ENCODE results near the gene CACNA1C.

CACNA1C gene

GRCh38 chr12:2329661-2330210 is 276.9 kb downstream of the CACNA1C start:
- H3K27me3 ChIP-seq (ENCODE audit: control insufficient read depth, insufficient read depth, low read length): no peaks in the 10 kb centered on the region
- H3K36me3 ChIP-seq (ENCODE audit: control insufficient read depth, insufficient read depth, low read length): no peaks in the 10 kb centered on the region
- no peak overlapping the region for H3K4me3 ChIP-seq (ENCODE audit: low read length)
- H3K9ac ChIP-seq (ENCODE audit: low read length): no peak overlapping the region
- H3K4me1 ChIP-seq (ENCODE audit: control insufficient read depth, insufficient read depth, low read length): no peaks in the 10 kb centered on the region
- no peaks in the 10 kb centered on the region for H3K9me3 ChIP-seq (ENCODE audit: control insufficient read depth, low read length)

GRCh38 chr12:2332236-2332635 is 279.4 kb downstream of the CACNA1C start:
- Histone ChIP-seq H3K4me3 (ENCODE audit: low read length) (no peak overlapping the region), H3K4me1 (ENCODE audit: control insufficient read depth, insufficient read depth, low read length) (peaks cover 7% of the 10 kb centered on the region), H3K36me3 (ENCODE audit: control insufficient read depth, insufficient read depth, low read length) (no peaks in the 10 kb centered on the region), H3K9ac (ENCODE audit: low read length) (no peak overlapping the region), H3K9me3 (ENCODE audit: control insufficient read depth, low read length) (no peaks in the 10 kb centered on the region), H3K27me3 (ENCODE audit: control insufficient read depth, insufficient read depth, low read length) (no peaks in the 10 kb centered on the region)

- Histone ChIP-seq H3K9me3 (ENCODE audit: control insufficient read depth, low read length) (no peaks in the 10 kb centered on the region), H3K27me3 (ENCODE audit: control insufficient read depth, insufficient read depth, low read length) (no peaks in the 10 kb centered on the region), H3K9ac (ENCODE audit: low read length) (no peak overlapping the region), H3K4me3 (ENCODE audit: low read length) (no peak overlapping the region), H3K4me1 (ENCODE audit: control insufficient read depth, insufficient read depth, low read length) (peaks cover 7% of the 10 kb centered on the region), H3K36me3 (ENCODE audit: control insufficient read depth, insufficient read depth, low read length) (no peaks in the 10 kb centered on the region)
Observed at GRCh38 chr12:2332947-2333346, 280.2 kb downstream of the CACNA1C start.

- H3K36me3 ChIP-seq (ENCODE audit: control insufficient read depth, insufficient read depth, low read length): no peaks in the 10 kb centered on the region
- no peak overlapping the region for H3K4me3 ChIP-seq (ENCODE audit: low read length)
- no peaks in the 10 kb centered on the region for H3K9me3 ChIP-seq (ENCODE audit: control insufficient read depth, low read length)
- H3K4me1 ChIP-seq (ENCODE audit: control insufficient read depth, insufficient read depth, low read length): peaks cover 12% of the 10 kb centered on the region
- no peaks in the 10 kb centered on the region for H3K27me3 ChIP-seq (ENCODE audit: control insufficient read depth, insufficient read depth, low read length)
- H3K9ac ChIP-seq (ENCODE audit: low read length): no peak overlapping the region
Observed at GRCh38 chr12:2333491-2334195, 280.9 kb downstream of the CACNA1C start.

GRCh38 chr12:2334271-2334670 is 281.5 kb downstream of the CACNA1C start:
- Histone ChIP-seq H3K27me3 (ENCODE audit: control insufficient read depth, insufficient read depth, low read length) (no peaks in the 10 kb centered on the region), H3K9ac (ENCODE audit: low read length) (no peak overlapping the region), H3K4me3 (ENCODE audit: low read length) (no peak overlapping the region), H3K36me3 (ENCODE audit: control insufficient read depth, insufficient read depth, low read length) (no peaks in the 10 kb centered on the region), H3K4me1 (ENCODE audit: control insufficient read depth, insufficient read depth, low read length) (peaks cover 16% of the 10 kb centered on the region), H3K9me3 (ENCODE audit: control insufficient read depth, low read length) (no peaks in the 10 kb centered on the region)

GRCh38 chr12:2334689-2335088 is 281.9 kb downstream of the CACNA1C start:
- Histone ChIP-seq H3K27me3 (ENCODE audit: control insufficient read depth, insufficient read depth, low read length) (no peaks in the 10 kb centered on the region), H3K36me3 (ENCODE audit: control insufficient read depth, insufficient read depth, low read length) (no peaks in the 10 kb centered on the region), H3K9ac (ENCODE audit: low read length) (no peak overlapping the region), H3K9me3 (ENCODE audit: control insufficient read depth, low read length) (no peaks in the 10 kb centered on the region), H3K4me3 (ENCODE audit: low read length) (no peak overlapping the region), H3K4me1 (ENCODE audit: control insufficient read depth, insufficient read depth, low read length) (peaks cover 16% of the 10 kb centered on the region)

- Histone ChIP-seq H3K9ac (ENCODE audit: low read length) (no peak overlapping the region), H3K4me3 (ENCODE audit: low read length) (no peak overlapping the region), H3K36me3 (ENCODE audit: control insufficient read depth, insufficient read depth, low read length) (no peaks in the 10 kb centered on the region), H3K27me3 (ENCODE audit: control insufficient read depth, insufficient read depth, low read length) (no peaks in the 10 kb centered on the region), H3K4me1 (ENCODE audit: control insufficient read depth, insufficient read depth, low read length) (peaks cover 16% of the 10 kb centered on the region), H3K9me3 (ENCODE audit: control insufficient read depth, low read length) (no peaks in the 10 kb centered on the region)
Observed at GRCh38 chr12:2335109-2335508, 282.3 kb downstream of the CACNA1C start.

- Histone ChIP-seq H3K4me1 (ENCODE audit: control insufficient read depth, insufficient read depth, low read length) (peaks cover 16% of the 10 kb centered on the region), H3K27me3 (ENCODE audit: control insufficient read depth, insufficient read depth, low read length) (no peaks in the 10 kb centered on the region), H3K9ac (ENCODE audit: low read length) (no peak overlapping the region), H3K9me3 (ENCODE audit: control insufficient read depth, low read length) (no peaks in the 10 kb centered on the region), H3K4me3 (ENCODE audit: low read length) (no peak overlapping the region), H3K36me3 (ENCODE audit: control insufficient read depth, insufficient read depth, low read length) (no peaks in the 10 kb centered on the region)
Observed at GRCh38 chr12:2335513-2335912, 282.7 kb downstream of the CACNA1C start.

GRCh38 chr12:2335916-2336315 is 283.1 kb downstream of the CACNA1C start:
- peaks cover 16% of the 10 kb centered on the region for H3K4me1 ChIP-seq (ENCODE audit: control insufficient read depth, insufficient read depth, low read length)
- H3K4me3 ChIP-seq (ENCODE audit: low read length): no peak overlapping the region
- no peaks in the 10 kb centered on the region for H3K36me3 ChIP-seq (ENCODE audit: control insufficient read depth, insufficient read depth, low read length)
- H3K9ac ChIP-seq (ENCODE audit: low read length): no peak overlapping the region
- H3K27me3 ChIP-seq (ENCODE audit: control insufficient read depth, insufficient read depth, low read length): no peaks in the 10 kb centered on the region
- H3K9me3 ChIP-seq (ENCODE audit: control insufficient read depth, low read length): no peaks in the 10 kb centered on the region

- no peaks in the 10 kb centered on the region for H3K27me3 ChIP-seq (ENCODE audit: control insufficient read depth, insufficient read depth, low read length)
- no peaks in the 10 kb centered on the region for H3K9me3 ChIP-seq (ENCODE audit: control insufficient read depth, low read length)
- no peak overlapping the region for H3K4me3 ChIP-seq (ENCODE audit: low read length)
- peaks cover 16% of the 10 kb centered on the region for H3K4me1 ChIP-seq (ENCODE audit: control insufficient read depth, insufficient read depth, low read length)
- H3K36me3 ChIP-seq (ENCODE audit: control insufficient read depth, insufficient read depth, low read length): no peaks in the 10 kb centered on the region
- H3K9ac ChIP-seq (ENCODE audit: low read length): no peak overlapping the region
Observed at GRCh38 chr12:2336409-2336829, 283.6 kb downstream of the CACNA1C start.

GRCh38 chr12:2337031-2338010 is 284.5 kb downstream of the CACNA1C start:
- Histone ChIP-seq H3K4me1 (ENCODE audit: control insufficient read depth, insufficient read depth, low read length) (peaks cover 19% of the 10 kb centered on the region), H3K27me3 (ENCODE audit: control insufficient read depth, insufficient read depth, low read length) (no peaks in the 10 kb centered on the region), H3K4me3 (ENCODE audit: low read length) (no peak overlapping the region), H3K9me3 (ENCODE audit: control insufficient read depth, low read length) (no peaks in the 10 kb centered on the region), H3K9ac (ENCODE audit: low read length) (no peak overlapping the region), H3K36me3 (ENCODE audit: control insufficient read depth, insufficient read depth, low read length) (no peaks in the 10 kb centered on the region)

GRCh38 chr12:2338381-2338780 is 285.6 kb downstream of the CACNA1C start:
- H3K9ac ChIP-seq (ENCODE audit: low read length): no peak overlapping the region
- H3K4me3 ChIP-seq (ENCODE audit: low read length): no peak overlapping the region
- no peaks in the 10 kb centered on the region for H3K27me3 ChIP-seq (ENCODE audit: control insufficient read depth, insufficient read depth, low read length)
- peaks cover 19% of the 10 kb centered on the region for H3K4me1 ChIP-seq (ENCODE audit: control insufficient read depth, insufficient read depth, low read length)
- no peaks in the 10 kb centered on the region for H3K36me3 ChIP-seq (ENCODE audit: control insufficient read depth, insufficient read depth, low read length)
- H3K9me3 ChIP-seq (ENCODE audit: control insufficient read depth, low read length): no peaks in the 10 kb centered on the region

All from mucosa of stomach (tissue), 1 donor.